Adrenal gland (tissue), 12 donors: ENCODE measurements around the gene GRK1. TPM values are rescaled to one million over a fixed set of nuclear protein-coding genes. Genes with fewer than 3 reads are reported as not detected.

ENCODE experiments used
- DNase-seq, 7 donors: peaks; one replicate each; pipeline ENCODE4 v3.0.0-alpha.2; 2019 to 2020
- H3K27ac ChIP-seq, 5 donors: fragments of 200-600 bp; sonication (generic) in 4 of 5; 1 replicate in 3 of 5; 2 replicates in 2 of 5; pipeline versions ENCODE4 v1.5.1 to v1.8.0; 2016 to 2020; ENCODE audit warnings: mild to moderate bottlenecking in 1 of 5
- H3K27me3 ChIP-seq: fragments of 200-600 bp; 2 replicates; pipeline ENCODE4 v1.8.0; 2021
- H3K36me3 ChIP-seq, 2 donors: fragments of 200-600 bp; replicated peaks in 1 of 2; 1 replicate in 1 of 2; 2 replicates in 1 of 2; pipeline versions ENCODE4 v1.5.1 to v1.8.0; 2018 to 2022
- H3K4me1 ChIP-seq, 2 donors: fragments of 200-600 bp; replicated peaks in 1 of 2; 1 replicate in 1 of 2; 2 replicates in 1 of 2; pipeline versions ENCODE4 v1.5.1 to v1.8.0; 2018 to 2021
- H3K4me3 ChIP-seq, 4 donors: fragments of 200-600 bp; sonication (generic) in 3 of 4; one replicate each; pipeline ENCODE4 v1.5.1; 2016 to 2018
- H3K9me3 ChIP-seq, 3 donors: fragments of 200-600 bp; sonication (generic) in 1 of 3; replicated peaks in 1 of 3; 1 replicate in 2 of 3; 2 replicates in 1 of 3; pipeline versions ENCODE4 v1.5.1 to v1.8.0; 2016 to 2021
- CTCF ChIP-seq, 6 experiments: fragments of 450-650 bp in 4 of 6; fragments of 200-600 bp in 2 of 6; sonication (generic) in 1 of 6; IDR thresholded peaks; 1 replicate in 5 of 6; 2 replicates in 1 of 6; pipeline versions ENCODE4 v1.5.1 to v1.8.0; 2016 to 2021; ENCODE audit warnings: antibody characterized with exemption in 6 of 6, mild to moderate bottlenecking in 2 of 6, moderate library complexity in 1 of 6
- POLR2A ChIP-seq, 2 donors: fragments of 450-650 bp; IDR thresholded peaks; one replicate each; pipeline ENCODE4 v1.6.1; 2017; ENCODE audit warnings: antibody characterized with exemption in 2 of 2, mild to moderate bottlenecking in 2 of 2, moderate library complexity in 1 of 2
- WGBS, 4 donors: extraction: QIAGEN DNeasy Blood & Tissue Kit in 2 of 4; methylation state at CpG; one replicate each; pipeline versions ENCODE4 v1.1.5 to v1.1.7; 2013 to 2017; 5-methylcytosine and 5-hydroxymethylcytosine counted together
- intact Hi-C, 2 donors: fragments of 100-400 bp; cut with DNase I; formaldehyde crosslinking; loops; one replicate each; pipeline versions ENCODE4 v1.14.1 to v1.15.0; 2022 to 2023
- polyA plus RNA-seq, 3 donors: library from polyadenylated mRNA; stranded (reverse); fragments of 200-250 nt in 2 of 3; fragments of 350-450 nt in 1 of 3; fragmentation: Illumina TruSeq in 1 of 3; extraction: RNeasy Lipid Tissue Mini Kit (QIAGEN cat#74804) in 1 of 3; gene quantifications; one replicate each; pipeline ENCODE4 v1.2.3, GENCODE V29; 2013 to 2014
- total RNA-seq, 9 donors: library from RNA; depleted of rRNA in 4 of 9; stranded (reverse); fragments of >200 nt in 4 of 9; fragments of 120-200 nt in 1 of 9; fragmentation: NEBNext Ultra II Directional in 1 of 9; extraction: Animal tissue kit (Norgen Biotek cat#: 25700) in 1 of 9; gene quantifications; one replicate each; pipeline versions ENCODE4 v1.1.0 to v1.2.4, GENCODE V29; 2013 to 2023
- donor health status: healthy with polysubstance abuse.
- donor health status: Bipolar disorder and iron deficiency.
- donor health status: DM: yes; HTN: yes; CAD: no.
- donor health status: DM: no; HTN: no; CAD: no.
- donor health status: DM: no; HTN: no; CAD: no.
- donor health status: DM: yes; HTN: yes; CAD: no.

Gene GRK1
- total and polyA plus RNA-seq, 12 donors = 0.04 to 0.38 (median 0.22) TPM; not detected in 9

DNA sequence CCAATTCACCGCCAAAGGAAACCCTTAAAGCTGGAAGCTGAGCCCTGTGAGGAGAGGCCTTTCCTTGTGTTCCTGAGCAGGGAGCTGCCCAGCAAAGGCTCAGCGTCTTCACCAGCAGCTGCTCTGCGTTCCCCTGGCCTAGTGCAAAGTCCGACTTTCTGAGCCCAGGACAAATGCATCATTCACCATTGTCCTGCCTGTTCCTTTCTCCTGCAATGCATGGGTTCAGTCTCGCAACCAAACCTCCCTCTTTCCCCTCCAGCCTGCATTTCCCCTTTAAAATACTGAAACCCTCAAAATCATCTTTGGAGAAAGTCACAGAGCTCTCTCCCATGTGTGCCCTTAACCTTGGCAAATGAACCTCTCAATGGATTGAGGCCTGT lies 79.1 kb downstream of the GRK1 start:
- intact Hi-C loops = no loop called here
- Histone ChIP-seq H3K27ac (no peak overlapping the region), H3K4me3 (no peak overlapping the region)

GRCh38 chr13:113746671-113747070 lies 79.7 kb downstream of the GRK1 start:
- TF ChIP-seq POLR2A (IDR thresholded peaks at IDR 0.05) (no peak), CTCF (IDR thresholded peaks at IDR 0.05) (no peak)
- no peak overlapping the region for H3K4me3 ChIP-seq
- no peaks in the 10 kb centered on the region for H3K27me3 ChIP-seq
- H3K9me3 ChIP-seq = no peaks in the 10 kb centered on the region
- DNase-seq = no peak
- no peaks in the 10 kb centered on the region for H3K36me3 ChIP-seq
- 81 to 90% (median 87%) methylated on average over 9 to 12 of the region's 12 CpGs for WGBS, 4 donors
- H3K4me1 ChIP-seq = no peaks in the 10 kb centered on the region
- intact Hi-C loops = no loop called here
- no peak overlapping the region for H3K27ac ChIP-seq

More for the DNA sequence above, 79.1 kb downstream of the GRK1 start:
- no peak for DNase-seq
- H3K4me1 ChIP-seq = no peaks in the 10 kb centered on the region
- no peaks in the 10 kb centered on the region for H3K36me3 ChIP-seq
- H3K27me3 ChIP-seq = no peaks in the 10 kb centered on the region
- WGBS, 4 donors = 84 to 93% (median 86%) methylated on average over 5 of the region's 5 CpGs
- TF ChIP-seq POLR2A (IDR thresholded peaks at IDR 0.05) (no peak), CTCF (IDR thresholded peaks at IDR 0.05) (no peak)
- H3K9me3 ChIP-seq = no peaks in the 10 kb centered on the region

DNA sequence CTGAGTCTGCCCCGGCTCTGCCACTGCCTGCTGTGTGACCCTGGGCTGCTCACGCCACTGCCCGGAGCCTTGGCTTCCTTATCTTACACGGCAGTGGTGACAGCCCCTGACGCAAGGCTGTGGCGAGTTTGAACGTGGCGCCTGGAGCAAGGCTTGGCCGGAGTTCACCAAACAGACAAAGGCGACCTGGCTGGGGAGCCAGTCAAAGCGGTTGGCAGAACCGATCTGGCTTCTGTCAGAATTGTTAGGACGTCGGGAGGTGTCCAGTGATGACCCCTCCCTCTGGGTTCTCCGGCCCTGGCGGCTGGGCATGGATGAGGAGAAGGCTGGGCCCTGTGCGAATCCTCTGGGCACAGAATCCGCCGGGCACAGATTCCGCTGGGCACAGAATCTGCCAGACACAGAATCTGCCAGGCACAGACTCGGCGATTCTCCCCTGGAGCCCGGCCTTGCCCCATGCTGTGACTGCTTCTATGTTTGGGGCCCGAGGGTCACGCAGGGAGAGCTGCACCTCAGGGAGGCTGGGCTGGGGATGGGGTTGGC lies 80.3 kb downstream of the GRK1 start:
- 80 to 86% (median 81%) methylated on average over 16 to 25 of the region's 25 CpGs for WGBS, 4 donors
- no peak overlapping the region for H3K27ac ChIP-seq
- no peak overlapping the region for H3K4me3 ChIP-seq
- no peaks in the 10 kb centered on the region for H3K9me3 ChIP-seq
- peak in 1 of 7 donors; percentile 69 for DNase-seq
- intact Hi-C loops = no loop called here
- H3K27me3 ChIP-seq = no peaks in the 10 kb centered on the region
- H3K4me1 ChIP-seq = no peaks in the 10 kb centered on the region
- TF ChIP-seq CTCF (IDR thresholded peaks at IDR 0.05) (no peak), POLR2A (IDR thresholded peaks at IDR 0.05) (no peak)
- no peaks in the 10 kb centered on the region for H3K36me3 ChIP-seq

DNA sequence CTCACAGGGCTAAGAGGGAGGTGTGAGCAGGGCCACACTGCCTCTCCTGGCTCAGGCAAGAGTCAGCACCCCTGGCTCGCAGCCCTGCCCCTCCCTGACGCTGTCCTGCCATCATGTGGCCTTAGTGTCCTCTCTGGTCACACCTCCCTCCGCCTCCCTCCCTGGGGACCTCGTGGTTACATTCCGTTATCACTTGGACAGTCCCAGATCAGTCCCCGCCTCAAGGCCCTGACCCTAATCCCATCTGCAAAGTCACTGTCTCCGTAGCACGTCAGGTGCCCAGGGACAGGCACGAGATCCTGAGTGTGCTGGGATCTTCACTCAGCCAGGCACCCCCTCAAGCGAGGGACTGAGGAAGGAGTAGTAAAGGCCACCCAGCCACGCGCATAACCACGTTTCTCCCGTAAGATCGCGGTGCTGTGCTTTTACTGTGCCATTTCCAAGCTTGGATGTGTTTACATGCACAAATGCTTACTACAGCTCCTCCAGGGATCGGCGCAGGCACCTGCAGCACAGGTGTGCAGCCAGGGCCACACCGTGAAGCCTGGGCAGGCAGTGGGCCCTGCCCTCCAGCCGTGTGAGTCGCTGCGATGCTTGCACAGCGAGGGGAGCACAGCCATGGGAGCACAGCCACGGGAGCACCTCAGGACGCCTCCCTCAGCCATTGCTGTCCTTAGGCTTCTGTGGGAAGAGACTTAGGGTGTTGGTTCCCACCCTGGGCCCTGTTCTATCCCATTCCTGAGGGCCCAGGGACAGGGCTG lies 81.3 kb downstream of the GRK1 start:
- WGBS, 4 donors = 53 to 74% (median 71%) methylated on average over 9 to 25 of the region's 25 CpGs
- DNase-seq = peak in 6 of 7 donors; percentile 49 to 88 (median 66)
- Histone ChIP-seq H3K27ac (no peak overlapping the region), H3K27me3 (no peaks in the 10 kb centered on the region), H3K9me3 (no peaks in the 10 kb centered on the region), H3K36me3 (no peaks in the 10 kb centered on the region), H3K4me3 (no peak overlapping the region), H3K4me1 (no peaks in the 10 kb centered on the region)
- TF ChIP-seq CTCF (IDR thresholded peaks at IDR 0.05) (no peak), POLR2A (IDR thresholded peaks at IDR 0.05) (no peak)
- intact Hi-C loops = no loop called here
